GM18511 (cell line): Measurements from ENCODE around the gene CYP2W1.

Experiments
- ATAC-seq: cut with Tn5 transposase; IDR thresholded peaks from one replicate; pipeline ENCODE4 v1.9.1; 2021; ENCODE audit warnings: mild to moderate bottlenecking, moderate library complexity; ENCODE audit not compliant: unreplicated experiment

CYP2W1 gene

DNA sequence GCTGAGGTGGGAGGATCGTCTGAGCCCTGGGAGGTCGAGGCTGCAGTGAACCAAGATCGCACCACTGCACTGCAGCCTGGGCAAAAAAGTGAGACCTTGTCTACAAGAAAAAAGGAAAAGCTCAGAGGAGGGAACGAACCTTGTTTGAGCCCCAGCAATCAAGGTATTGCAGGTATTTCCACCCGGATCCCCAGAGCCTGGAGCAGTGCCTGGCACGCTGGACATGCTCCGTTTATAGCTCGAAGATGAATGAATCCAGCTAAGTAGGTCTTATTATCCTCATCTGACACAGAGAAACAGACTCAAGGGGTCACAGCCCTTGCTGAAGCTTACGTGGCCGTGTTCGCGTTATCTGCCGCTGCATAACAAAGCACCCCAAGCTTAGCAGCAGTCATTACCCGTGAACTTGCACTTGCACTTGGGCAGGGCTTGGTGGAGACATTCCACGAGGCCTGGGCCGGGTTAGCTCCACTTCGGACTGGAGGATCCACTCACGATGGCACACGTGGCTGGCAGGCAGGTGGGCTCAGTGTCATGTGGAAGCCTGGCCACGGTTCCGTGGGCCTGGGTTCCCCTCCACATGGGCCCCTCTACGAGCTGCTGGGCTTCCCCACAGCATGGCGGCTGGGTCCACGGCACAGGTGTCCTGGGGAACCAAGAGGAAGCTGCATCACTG, 4.4 kb upstream of the CYP2W1 start:
- no peak for ATAC-seq

DNA sequence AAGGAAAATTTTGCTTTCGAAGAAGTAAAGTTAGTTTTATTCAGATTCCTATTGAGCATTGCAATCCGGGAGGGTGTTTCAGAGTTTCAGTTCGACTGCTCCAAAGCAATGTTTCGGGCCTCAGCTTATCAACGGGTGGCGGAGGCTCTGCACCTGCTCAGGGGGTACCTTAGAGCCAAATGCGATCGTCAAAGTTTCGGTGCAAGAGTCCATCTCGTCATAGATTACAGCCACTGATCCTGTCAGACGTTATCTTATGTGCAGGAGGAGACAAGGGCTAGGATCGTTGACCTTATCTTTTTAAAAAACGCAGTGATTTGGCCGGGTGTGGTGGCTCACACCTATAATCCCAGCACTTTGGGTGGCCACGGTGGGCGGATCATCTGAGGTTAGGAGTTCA, 3.8 kb upstream of the CYP2W1 start:
- ATAC-seq = no peak

DNA sequence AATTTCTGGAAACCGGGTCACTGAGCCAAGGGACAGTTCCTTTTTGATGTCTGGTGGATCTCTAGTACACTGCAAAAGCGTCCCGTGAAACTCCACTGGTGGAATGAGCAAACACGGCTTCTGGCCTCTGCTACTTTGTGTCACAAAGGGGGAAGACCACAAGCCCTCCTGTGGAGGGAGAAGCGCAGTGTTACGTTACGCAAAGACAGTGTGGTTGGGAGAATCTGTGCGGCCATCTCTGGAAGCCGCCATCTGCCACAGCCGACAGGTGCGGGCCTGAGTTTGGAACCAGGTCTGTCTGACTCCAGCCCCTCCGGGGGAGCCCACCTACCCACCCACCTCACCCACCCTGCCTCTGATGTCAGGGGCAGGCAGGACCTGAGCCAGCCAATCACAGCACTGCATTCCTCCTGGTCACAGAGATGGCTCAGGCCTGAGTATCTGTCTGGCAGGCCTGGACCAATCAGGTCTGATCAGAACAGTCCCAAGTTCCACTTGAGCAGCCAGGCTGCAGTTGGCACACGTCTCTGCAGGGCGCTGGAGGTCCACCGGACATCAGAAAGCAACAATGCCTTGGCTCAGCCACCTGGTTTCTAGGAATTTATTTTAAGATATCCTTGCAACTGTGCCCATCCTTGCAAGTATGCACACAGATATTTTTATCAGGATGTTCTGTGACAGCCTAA, 3.0 kb upstream of the CYP2W1 start:
- ATAC-seq = peak; percentile 39

DNA sequence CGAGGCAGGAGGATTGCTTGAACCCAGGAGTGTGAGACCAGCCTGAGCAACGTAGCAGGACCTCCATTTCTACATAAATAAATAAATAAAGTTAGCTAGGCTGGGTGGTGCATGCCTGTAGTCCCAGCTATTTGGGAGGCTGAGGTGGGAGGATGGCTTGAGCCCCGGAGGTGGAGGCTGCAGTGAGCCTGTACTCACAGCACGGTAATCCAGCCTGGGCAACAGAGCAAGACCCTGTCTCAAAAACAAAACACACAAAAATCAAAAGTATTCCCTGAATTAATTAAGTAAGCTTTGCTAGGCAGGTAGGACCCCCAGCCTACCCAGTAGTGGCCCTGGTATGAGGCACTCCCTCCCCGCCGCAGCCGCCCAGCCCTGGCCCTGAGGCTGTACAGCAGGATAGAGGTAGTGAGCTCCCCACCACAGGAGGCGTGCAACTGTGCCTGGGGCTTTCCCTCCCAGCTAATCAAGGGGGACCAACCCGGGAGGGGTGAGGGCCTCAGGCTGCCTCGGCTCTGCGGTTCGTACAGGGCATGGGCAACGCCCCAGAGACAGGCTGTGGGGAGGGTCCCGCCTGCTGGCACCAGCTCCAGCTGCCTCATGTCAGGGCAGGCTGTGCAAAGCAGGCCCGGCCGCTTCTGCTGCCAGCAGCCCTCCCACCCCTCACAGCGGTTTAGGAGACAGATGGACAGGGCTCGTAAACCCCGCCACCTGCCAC, 1.0 kb upstream of the CYP2W1 start:
- ATAC-seq = no peak

DNA sequence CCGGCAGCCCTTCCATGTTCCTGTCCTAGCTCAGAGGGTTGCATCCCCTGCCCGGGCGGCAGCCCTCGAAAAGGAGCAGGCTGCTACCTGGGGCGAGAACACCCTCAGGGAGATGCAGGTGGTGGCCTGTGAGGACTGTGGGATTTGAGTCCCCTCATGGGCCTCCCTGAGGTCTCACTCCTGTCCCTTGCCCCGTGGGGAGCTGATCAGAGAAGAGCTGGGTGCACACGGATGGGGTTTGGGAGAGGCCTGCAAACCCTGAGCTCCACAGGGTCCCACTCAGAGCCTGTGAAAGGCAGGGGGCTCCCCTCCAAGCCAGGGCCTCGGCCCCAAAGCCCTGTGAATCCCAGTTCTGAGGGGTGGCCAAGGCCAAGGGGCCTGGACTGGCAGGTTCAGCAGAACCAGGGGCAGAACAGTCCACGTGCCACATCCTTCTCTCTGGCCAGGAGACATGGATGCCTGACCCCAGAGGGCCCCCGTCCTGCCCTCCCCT, 424 bp upstream of the CYP2W1 start:
- no peak for ATAC-seq

DNA sequence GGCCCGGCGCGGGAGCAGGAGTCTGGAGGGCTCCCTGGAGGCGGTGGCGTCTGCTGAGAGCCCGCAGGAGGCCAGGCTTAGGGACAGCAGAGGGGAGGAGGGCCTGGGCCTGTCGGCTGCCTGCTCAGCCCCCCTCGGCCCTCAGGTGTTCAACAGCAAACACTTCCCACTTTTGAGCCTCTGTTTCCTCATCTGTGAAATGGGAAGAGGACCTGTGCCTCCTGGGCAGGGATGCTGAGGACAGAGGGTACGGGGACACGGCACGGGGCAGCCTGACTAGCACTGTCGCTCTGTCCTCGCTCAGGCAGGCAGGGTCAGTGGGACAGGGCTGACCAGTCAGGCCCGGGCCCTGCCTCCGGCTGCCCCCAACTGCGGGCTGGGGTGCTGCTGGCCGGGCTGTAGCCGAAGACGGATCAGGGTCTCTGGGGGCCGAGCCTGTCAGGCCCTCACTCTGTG, 663 bp downstream of the CYP2W1 start:
- no peak for ATAC-seq

GRCh38 chr7:984361-985126, 1.6 kb downstream of the CYP2W1 start:
- ATAC-seq = no peak

- ATAC-seq = no peak
These were observed 2.1 kb downstream of the CYP2W1 start for GRCh38 chr7:985127-985416.

GRCh38 chr7:985915-986741, 3.1 kb downstream of the CYP2W1 start:
- ATAC-seq = no peak

GRCh38 chr7:986766-987751, 4.1 kb downstream of the CYP2W1 start:
- ATAC-seq = no peak

DNA sequence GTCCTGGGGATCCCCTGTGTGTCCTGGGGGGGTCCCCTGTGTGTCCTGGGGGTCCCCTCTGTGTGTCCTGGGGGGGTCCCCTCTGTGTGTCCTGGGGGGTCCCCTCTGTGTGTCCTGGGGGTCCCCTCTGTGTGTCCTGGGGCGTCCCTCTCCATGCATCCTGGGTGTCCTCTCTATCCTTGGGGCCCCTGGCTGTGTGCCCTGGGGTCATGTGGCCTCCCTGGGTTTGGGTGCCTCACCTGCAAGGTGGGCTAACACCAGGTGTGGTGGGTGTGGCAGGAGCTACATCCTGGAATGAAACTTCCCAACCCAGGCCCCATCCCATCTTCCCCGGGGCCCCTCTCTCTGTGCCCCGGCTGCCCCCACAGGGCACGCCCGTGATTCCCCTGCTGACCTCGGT, 4.9 kb downstream of the CYP2W1 start:
- no peak for ATAC-seq

DNA sequence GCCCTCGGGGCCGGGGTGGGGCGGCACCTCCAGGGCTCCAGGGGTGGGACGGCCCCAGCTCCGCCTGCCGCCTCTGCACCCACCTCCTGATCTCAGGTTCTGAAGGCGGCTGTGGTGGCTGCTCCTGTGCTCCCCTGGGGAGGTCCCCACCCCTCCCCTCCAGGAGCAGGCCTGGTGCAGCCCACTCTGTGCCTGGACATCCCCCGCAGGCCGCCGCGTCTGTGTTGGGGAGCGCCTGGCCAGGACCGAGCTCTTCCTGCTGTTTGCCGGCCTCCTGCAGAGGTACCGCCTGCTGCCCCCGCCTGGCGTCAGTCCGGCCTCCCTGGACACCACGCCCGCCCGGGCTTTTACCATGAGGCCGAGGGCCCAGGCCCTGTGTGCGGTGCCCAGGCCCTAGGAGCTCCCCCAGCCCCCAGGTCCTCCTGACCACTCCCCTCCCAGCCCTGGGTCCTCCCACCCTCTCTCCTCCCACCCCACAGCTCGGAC, 5.5 kb downstream of the CYP2W1 start:
- ATAC-seq = no peak

- no peak for ATAC-seq
These were observed 6.1 kb downstream of the CYP2W1 start for GRCh38 chr7:988963-989529.

DNA sequence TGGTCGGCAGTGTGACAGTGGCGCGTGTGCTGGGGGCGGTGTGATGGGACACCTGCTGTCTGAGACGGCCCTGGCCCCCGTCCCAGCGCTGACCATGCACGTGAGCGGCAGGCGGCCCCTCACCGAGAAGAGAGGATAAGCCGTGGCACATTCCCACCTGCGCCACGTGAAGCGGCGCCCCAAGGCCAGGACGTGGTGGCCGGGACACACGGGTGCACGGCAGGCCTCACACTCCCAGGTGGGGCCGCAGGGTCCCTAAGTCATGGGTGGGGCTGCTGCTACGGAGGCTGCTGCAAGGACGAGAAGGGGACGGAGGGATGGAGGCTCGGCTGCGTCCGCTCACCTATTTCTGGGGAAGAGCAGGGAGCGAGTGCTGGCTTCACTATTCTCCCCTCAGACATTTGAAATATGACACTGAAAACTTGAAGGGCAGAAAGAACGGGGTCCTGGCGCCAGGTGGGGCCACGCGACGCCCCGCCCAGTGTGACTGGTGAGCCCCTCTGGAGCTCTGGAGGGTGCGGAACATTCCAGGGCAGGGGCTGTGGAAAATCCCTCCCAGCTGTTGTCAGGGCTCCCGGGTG, 7.5 kb downstream of the CYP2W1 start:
- ATAC-seq = no peak

DNA sequence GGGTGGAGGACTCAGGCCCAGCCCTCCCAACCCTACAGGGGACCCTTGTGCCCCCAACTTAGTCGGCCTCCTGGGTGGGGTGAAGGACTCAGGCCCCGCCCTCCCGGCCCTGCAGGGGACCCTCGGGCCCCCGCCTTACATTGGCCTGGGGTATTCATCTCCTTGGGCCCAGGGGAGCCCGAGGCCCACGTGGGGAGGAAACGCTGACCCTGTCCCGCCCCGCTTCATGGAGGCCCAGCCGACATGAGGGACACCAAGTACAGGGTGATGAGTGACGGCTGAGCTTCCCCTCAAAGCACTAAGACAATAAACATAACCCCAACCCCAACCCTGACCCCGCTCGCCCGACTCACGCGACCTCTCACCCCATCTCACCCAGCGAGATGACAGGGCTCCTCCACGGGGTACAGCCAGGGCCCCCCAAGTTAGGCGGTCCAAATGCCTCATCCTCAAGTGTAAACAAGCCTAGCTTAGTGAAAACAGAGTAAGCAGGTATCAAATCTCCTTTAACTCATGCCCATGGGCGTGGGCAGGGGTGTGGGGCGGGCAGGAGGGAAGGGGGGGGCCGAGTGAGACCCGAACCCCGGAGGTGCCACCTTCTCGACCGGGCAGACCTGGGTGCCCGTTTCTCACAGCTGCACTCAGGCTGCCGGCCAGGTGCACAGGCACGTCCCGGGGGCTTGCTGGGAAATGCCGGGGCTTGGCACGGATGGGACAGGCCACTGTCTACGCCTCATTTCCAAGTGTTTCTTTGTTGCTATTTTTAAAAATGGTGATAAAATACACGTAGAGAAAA, 8.2 kb downstream of the CYP2W1 start:
- no peak for ATAC-seq

DNA sequence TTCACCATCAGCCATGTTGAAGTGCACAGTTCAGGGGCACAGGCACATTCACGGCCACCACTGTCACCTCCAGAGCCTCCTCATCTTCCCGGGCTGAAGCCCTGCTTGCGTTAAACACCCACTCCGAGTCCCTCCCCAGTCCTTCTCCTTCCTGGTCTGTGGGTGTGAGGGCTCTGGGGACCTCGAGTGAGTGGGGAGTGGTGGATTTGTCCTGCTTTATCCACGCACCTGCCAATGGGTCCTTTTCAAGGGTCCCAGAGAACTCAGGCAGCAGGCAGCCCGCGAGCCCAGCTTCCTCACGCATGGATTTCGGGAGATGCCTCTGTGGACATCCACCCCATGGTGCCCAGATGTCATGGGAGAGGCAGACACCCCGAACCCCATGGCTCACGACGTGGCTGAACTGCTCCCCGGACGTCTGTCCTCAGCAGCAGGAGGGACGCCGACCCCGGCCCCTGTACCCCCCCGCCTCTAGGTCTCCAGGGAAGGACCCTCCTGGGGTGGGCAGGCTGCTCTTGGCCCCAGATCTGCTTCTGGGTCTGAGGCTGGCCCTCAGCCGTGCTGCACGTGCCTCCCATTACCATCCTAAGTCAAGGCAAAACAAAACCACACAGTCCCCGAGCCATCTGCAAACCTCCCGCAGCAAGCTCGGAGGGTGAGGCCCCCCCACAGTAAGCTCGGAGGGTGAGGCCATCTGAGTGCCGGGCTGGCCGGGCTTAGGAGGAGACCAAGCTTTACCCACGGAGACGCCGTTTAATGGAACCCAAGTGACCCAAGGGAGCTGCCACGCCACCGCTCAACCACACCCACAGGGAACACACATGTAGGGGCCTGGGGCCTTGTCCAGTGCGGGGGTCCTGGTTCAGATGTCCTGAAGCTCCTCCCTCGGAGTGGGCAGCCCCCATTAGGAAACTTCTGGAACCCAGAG, 9.0 kb downstream of the CYP2W1 start:
- ATAC-seq = no peak
